ENCODE measurements around the gene CEP170B. TPM values are rescaled to one million over a fixed set of nuclear protein-coding genes. Genes with fewer than 3 reads are reported as not detected.
"Not testable (repeated sequence)": the region's sequence is repeated elsewhere in the genome, so short reads cannot be mapped to it uniquely, and the experiment has no call there.

CEP170B gene
- total RNA-seq, 1 donor from 2014 or later: 18.3 TPM

DNA sequence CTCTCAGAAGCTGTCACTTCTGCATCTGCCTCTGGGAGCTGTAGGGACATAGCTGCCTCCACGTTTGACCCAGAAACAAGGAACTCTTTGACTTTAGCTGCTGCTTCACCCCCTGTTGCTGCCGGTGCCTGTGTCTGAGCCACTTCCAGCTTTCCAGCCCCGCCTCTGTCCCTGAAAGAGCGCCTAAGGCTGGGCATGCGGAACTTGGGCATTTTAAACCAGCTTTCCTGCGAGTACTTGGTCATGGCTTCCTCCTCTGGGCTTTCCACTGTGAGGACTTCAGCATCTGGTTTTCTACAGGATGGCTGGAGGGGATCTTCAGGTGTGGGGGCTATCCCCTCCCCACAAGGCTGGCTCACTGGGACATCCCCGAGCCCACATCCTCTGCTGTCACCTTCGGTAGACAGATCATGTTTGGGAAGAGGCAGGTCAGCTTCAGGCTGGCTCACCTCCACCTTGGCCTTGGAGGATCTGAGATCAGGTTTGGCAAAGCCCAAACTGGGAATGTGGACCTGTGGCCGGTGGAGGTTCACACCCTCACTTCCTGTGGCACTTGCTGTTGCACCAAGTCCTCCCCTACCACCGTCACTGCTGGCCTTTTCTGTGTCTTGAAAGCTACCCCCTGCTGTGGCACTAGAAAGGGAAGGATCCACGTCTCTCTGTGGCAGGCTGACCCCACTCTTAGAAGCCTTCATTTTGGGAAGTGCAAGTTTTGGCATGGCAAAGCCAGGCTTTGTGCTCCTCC, 74.8 kb downstream of the CEP170B start:
- no peak for FAIRE-seq
- no peak for DNase-seq (ENCODE audit: low spot score in 2 of 2)

DNA sequence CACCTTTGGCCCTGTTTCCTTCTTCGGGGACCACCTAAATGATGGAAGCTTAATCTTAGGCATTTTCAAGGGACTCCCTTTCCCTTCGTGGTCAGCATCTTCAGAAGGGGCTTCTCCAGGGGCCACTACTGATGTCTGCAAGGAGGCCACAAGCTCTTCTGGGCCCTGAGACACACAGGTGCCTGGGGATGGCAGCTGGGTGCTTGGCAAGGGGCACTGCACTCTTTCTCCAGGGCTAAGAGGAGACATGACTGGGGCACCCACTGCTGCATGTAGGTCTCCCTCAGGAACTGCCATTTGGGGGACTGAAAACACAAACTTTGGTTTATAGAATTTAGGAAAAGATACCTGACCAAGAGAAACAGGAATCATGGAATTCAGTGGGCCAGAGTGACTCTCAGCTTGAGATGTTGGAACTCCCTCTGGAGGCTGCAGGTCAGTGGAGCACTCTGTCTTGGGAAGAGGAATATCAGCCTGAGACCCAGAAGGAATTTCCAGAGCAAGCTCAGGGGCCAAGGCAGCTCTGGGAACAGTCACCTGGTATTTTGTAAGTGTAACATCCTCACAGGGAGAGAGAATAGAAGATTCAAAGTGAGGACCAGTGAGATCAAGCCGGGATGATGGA, 75.6 kb downstream of the CEP170B start:
- no peak for DNase-seq (ENCODE audit: low spot score in 2 of 2)
- FAIRE-seq: no peak

DNA sequence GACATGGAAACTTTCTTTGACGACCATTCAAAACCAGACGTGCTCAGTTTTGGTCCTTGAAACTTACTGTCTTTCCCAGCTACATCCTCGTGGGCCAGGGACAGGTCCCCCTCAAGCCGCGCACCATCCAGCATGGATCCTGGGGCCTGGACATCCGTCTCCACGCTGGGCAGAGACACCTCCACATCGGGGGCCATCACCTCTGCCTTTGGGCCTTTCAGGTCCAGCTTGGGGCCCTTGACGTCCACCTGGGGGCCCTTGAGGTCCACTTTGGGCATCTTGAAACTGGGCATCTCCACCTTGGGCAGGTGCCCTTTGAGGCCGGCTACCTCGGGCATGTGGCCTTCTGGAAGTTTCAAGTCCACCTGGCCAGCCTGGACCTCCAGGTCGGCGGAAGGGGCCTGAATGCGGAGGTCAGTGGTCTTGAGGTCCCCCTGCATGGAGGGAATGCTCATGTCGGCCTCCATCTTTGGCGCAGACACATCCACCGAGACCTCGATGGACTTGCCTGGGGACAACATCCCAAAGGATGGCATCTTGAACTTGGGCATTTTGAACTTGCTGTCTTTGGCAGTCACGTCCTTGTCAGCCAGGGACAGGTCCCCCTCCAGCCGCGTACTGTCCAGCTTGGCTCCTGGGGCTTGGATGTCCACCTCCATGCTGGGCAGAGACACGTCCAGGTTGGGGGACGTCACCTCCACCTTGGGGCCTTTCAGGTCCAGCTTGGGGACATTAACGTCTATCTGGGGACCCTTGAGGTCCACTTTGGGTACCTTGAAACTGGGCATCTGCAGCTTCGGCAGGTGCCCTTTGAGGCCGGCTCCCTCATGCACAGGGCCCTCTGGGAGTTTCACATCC, 76.7 kb downstream of the CEP170B start:
- no peak for DNase-seq (ENCODE audit: low spot score in 2 of 2)
- FAIRE-seq: no peak

DNA sequence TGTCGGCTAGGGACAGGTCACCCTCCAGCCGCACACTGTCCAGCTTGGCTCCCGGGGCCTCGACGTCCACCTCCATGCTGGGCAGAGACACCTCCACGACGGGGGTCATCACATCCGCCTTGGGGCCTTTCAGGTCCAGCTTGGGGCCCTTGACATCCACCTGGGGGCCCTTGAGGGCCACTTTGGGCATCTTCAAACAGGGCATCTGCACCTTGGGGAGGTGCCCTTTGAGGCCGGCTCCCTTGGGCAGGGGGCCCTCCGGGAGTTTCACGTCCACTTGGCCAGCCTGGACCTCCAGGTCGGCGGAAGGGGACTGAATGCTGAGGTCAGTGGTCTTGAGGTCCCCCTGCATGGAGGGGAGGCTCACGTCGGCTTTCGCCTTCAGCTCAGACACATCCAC, 77.5 kb downstream of the CEP170B start:
- FAIRE-seq: no peak
- no peak for DNase-seq (ENCODE audit: low spot score in 2 of 2)

DNA sequence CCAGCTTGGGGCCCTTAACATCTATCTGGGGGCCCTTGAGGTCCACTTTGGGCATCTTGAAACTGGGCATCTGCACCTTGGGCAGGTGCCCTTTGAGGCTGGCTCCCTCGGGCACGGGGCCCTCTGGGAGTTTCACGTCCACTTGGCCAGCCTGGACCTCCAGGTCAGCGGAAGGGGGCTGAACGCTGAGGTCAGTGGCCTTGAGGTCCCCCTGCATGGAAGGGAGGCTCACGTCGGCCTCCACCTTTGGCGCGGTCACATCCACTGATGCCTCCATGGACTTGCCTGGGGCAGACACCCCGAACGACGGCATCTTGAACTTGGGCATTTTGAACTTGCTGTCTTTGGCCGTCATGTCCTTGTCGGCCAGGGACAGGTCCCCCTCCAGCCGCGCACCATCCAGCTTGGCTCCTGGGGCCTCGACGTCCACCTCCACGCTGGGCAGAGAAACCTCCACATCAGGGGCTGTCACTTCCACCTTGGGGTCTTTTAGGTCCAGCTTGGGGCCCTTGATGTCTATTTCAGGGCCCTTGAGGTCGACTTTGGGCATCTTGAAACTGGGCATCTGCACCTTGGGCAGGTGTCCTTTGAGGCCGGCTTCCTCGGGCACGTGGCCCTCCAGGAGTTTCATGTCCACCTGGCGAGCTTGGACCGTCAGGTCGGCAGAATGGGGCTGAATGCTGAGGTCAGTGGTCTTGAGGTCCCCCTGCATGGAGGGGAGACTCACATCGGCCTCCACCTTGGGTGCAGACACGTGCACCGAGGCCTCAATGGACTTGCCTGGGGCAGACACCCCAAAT, 78.3 kb downstream of the CEP170B start:
- DNase-seq (ENCODE audit: low spot score in 2 of 2); FAIRE-seq: not testable (repeated sequence)

DNA sequence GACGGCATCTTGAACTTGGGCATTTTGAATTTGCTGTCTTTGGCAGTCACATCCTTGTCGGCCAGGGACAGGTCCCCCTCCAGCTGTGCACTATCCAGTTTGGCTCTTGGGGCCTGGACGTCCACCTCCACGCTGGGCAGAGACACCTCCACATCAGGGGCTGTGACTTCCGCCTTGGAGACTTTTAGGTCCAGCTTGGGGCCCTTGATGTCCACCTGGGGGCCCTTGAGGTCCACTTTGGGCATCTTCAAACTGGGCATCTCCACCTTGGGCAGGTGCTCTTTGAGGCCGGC, 78.9 kb downstream of the CEP170B start:
- FAIRE-seq; DNase-seq (ENCODE audit: low spot score in 2 of 2): not testable (repeated sequence)

DNA sequence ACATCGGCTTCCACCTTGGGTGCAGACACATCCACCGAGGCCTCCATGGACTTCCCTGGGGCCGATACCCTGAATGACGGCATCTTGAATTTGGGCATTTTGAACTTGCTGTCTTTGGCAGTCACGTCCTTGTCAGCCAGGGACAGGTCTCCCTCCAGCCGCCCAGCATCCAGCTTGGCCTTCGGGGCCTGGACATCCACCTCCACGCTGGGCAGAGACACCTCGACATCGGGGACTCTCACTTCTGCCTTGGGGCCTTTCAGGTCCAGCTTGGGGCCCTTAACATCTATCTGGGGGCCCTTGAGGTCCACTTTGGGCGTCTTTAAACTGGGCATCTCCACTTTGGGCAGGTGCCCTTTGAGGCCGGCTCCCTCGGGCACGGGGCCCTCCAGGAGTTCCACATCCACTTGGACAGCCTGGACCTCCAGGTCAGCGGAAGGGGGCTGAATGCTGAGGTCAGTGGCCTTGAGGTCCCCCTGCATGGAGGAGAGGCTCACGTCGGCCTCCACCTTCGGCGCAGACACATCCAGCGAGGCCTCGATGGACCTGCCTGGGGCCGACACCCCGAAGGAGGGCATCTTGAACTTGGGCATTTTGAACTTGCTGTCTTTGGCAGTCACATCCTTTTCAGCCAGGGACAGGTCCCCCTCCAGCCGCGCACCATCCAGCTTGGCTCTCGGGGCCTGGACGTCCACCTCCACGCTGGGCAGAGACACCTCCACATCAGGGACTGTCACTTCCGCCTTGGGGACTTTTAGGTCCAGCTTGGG, 79.6 kb downstream of the CEP170B start:
- not testable (repeated sequence) for DNase-seq (ENCODE audit: low spot score in 2 of 2); FAIRE-seq

DNA sequence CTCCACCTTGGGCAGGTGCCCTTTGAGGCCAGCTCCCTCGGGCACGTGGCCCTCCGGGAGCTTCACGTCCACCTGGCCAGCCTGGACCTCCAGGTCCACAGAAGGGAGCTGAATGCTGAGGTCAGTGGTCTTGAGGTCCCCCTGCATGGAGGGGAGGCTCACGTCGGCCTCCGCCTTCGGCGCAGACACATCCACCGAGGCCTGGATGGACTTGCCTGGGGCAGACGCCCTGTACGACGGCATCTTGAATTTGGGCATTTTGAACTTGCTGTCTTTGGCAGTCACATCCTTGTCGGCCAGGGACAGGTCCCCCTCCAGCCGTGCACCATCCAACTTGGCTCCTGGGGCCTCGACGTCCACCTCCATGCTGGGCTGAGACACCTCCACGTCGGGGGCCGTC, 80.2 kb downstream of the CEP170B start:
- not testable (repeated sequence) for DNase-seq (ENCODE audit: low spot score in 2 of 2); FAIRE-seq

Other genes with a start within 250 kb of the CEP170B start
- gene INF2, start 175.7 kb upstream of the CEP170B start, total RNA-seq: 5.3 TPM
- gene ADSS1, start 141.0 kb upstream of the CEP170B start, total RNA-seq: 1.6 TPM
- 20.4 TPM for gene SIVA1, start 112.1 kb upstream of the CEP170B start, total RNA-seq
- 130 TPM for gene AKT1, start 69.5 kb upstream of the CEP170B start, total RNA-seq
- 0.41 TPM for gene ZBTB42, start 64.2 kb upstream of the CEP170B start, total RNA-seq
- 3.7 TPM for gene PLD4, start 59.6 kb downstream of the CEP170B start, total RNA-seq
- 20.0 TPM for gene AHNAK2, start 113.1 kb downstream of the CEP170B start, total RNA-seq
- 13.0 TPM for gene CLBA1, start 120.5 kb downstream of the CEP170B start, total RNA-seq
- gene CDCA4, start 155.8 kb downstream of the CEP170B start, total RNA-seq: 11.0 TPM
- gene GPR132, start 200.2 kb downstream of the CEP170B start, total RNA-seq: 1.2 TPM